NCI-H146 (cell line): ENCODE results near the gene FOXL1.

Experiments used
- DNase-seq: peaks from one replicate; lab custom pipeline; 2025; lab: John Stamatoyannopoulos, UW

The FOXL1 gene

DNA sequence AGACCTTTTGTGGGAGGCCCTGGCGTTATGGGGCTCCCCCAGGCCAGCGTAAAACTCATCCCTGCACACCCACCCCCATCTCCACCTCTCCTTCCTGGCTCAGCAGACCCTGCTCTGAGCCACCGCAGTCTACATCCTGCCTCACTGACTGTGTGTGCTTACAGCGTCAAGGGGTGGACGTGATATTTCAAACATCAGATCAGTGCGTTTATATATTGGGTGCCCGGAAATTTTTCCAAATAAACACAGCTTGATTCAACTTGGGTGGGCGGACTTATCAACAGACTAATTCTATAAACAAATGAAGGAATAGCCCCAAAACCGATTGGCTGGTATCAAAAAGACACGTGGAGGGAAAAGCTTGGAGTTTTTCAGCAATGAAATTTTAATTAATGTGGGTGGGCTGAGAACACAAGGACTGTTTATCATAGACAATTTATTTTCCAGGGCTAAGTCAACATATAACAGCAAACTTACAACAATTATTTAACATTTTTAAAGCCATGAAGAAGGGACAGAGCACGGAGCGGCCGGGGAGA is at the start of gene FOXL1:
Gene FOXL1, plus strand, starts transcription at position 489 of the 539 bp plus-strand sequence. CDS start 175 bp downstream, outside the sequence.
- no peak for DNase-seq

DNA sequence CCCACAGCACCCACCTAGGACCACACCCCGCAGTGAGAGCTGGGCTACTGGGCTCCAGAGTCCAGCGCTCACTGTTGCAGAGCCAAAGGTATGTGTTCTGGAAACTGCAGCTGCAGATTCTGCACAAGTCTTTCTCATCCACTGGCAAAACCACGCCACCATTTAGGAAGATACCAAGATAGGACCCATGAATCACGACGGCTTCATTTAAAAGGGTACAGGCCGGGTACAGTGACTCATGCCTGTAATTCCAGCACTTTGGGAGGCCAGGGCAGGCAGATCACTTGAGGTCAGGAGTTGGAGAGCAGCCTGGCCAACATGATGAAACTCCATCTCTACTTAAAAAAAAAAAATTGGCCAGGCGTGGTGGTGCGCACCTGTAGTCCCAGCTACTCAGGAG is 49.2 kb upstream of the FOXL1 start:
- DNase-seq: no peak

DNA sequence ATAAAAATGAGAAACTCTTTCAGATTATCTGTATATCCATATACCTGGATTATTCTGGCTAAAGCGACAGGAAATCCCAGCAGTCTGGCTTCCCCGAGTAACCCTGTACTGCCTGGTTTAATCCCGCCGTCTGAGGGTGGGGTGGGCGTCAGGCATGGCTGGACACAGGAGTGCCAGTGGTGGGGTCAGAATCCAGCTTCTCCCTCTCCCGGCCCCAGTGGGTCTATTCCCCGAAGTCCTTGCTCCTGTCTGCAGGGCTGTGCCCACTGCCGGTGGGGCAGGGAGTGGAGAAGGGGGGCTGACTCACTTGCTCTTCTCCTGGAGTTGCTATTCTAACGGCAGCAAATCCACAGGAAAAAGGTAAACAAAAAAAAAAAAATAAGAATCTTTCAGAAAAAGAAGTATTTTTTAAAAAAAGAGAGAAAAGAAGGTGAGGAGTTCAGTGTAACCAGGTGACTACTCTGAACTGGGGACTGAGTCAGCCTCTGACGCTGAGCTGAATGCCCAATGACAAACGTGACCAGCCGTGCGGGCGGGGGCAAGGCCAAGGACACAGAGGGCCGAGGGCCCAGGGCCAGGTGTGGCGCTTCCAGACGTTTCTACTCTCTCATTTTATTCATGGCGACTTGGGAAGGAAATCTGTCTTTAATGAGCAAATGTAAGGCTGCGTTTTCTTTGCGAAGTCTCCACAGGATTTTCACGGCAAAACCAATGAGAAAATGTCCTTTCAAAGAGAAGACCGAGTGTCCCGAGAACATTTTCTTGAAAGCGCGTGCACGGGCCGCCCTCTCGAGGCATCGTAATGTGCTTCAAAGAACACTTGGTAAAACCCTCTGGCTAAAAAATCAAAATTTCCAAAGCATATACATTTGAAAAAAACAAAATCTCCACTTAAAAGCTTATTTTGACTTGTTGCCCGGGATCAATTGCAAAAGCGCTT is 47.8 kb upstream of the FOXL1 start:
- no peak for DNase-seq

DNA sequence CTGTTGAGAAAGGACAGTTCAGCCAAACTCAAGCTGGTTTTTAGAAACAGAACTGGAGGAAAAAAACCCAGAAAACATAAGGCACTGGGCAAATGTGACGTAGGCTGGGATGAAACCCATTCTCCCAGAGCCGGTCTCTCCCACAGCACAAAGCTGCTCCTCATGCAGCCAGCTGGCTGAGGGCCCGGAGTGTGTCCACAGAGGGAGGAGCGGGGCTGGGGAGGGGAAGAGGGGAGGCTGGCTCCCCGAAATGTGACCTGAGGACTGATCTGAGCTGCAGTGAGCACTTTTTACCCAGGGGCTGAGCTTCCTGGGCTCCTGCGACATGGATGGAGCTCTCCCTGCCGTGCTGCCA is 47.2 kb upstream of the FOXL1 start:
- DNase-seq: no peak

DNA sequence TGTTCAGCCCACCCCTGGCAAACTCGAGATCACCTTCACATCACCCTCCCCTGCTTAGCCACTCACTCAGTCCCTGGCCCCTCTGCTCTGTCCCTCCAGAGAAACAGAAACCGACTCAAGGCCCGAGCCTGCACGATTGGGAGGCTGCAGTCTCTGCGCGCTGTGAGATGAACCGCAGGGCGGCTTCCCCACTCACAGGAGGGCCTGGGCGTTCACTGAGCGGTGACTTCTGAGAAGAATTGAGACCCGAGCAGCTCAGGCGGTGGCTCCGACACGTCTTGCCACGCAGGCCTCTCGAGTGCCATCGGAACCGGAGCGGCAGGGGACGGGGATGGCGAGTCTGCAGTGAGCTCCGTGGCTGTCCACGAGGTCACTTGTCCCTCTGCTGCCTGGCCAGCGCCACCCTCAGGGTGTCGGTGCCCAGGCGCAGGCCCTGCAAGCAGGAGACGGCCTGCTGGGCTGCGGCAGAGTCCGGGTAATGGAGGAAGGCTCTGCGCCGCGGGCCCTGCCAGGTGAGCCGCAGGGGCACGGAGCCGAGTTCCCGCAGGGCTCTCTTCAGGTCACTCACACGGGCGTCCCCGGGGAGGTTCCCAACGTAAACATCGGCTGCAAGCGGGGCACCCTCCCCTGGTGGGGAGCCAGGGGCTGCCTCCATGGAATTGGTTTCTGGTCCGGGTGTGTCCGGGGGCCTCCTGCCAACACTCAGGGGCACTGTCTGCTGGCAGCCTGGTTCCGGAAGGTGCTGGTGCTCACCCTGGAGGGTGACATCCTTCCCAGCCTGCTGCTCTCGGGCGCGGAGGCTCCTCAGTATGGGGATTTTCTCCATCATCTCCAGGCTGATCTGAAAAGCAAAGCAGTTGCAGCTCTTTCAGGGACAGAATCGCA is 46.5 kb upstream of the FOXL1 start:
- no peak for DNase-seq

DNA sequence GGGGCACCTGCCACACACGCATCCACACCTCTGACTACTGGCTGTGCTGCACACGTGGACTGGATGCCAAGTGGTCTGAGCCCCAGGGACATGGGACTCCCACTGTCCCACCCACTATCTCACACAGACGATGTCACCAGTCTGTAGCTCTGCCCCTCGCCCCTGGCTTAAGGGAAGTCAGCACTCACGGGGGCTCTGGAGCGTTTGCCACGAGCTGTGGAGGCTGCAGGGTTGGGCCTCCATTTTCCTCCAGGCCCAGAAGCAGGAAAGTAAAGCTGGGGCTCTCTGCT is 45.9 kb upstream of the FOXL1 start:
- DNase-seq: no peak

DNA sequence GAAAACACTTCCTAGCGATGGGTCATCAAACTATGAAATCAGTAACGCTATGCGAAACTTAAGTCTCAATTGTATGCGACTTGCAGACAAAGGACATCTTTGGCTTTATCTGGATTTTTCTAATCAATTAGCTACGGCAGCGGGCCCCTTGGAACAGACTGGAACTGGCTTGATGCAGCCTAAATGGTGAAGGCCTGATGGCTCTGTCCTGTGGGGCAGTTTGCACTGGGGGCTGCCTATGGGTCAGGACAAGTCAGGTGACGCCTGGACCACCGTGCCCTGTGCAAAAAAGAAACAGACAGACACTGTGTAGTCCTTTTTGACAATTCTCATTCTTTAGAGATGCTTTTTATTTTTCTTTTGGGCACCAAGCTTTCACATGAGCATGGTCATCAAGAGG is 45.3 kb upstream of the FOXL1 start:
- DNase-seq: no peak

DNA sequence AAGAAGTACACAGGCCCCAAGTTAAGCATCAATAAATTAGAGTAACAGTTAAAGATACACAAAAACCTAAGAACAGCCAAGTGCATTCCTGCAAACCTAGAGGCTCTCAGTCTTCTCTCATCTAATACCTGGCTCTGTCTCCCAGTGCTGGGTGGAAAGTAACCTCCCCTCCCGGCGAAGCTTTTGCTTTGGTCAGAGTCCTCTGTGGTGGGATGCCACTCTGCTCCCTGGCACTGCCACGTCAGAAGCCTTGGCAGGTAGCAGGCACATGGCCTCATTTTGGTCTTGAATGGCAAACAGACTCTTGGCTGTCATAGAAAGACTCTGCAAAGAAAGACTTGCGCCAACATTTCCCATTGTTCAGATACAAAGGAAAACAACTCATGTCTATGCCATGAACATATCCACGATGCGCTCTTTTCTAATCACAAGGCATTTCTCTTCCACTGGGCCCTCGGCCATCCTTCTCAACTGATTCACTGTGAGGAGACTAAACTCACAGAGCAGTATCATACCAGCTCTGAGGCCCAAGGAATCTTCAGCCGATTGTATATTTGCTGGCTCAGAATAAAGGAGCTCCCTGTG is 44.5 kb upstream of the FOXL1 start:
- no peak for DNase-seq

DNA sequence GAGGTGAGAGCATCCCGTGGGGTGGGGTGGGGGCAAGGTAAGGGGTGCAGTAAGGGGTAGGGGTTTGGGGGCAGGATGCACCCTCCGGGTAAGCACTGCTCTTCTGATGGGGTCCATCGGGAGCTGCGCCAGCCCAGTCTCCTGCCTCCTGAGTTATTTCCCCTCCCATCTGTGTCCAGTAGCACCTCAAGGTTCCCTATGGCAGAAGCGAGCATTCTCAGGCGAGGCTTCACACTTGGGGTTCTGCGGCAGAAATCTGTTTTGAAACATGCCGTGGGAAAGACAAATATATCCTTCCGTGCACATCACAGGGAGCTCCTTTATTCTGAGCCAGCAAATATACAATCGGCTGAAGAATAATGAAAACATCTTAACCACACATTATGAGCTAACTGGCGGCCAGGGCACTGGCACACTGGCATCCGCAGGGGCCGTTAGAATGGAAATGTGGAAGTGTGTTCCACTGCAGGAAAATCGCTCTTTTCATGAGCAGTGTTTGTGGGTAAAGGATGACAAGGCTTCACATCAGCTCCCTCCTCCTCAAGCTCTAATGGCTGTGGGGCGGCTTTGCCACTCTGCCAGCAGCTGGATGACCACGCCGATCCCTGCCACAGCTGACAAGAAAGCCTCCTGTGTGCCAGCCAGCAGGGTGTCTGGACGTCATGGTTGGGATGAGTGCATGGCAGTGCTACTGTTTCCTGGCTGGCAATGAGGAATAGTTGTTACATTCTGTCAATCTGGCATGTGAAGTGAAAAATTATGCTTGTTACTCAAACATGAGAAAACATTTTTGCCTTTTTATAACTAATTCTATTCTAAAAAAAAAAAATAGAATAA is 43.4 kb upstream of the FOXL1 start:
- no peak for DNase-seq

DNA sequence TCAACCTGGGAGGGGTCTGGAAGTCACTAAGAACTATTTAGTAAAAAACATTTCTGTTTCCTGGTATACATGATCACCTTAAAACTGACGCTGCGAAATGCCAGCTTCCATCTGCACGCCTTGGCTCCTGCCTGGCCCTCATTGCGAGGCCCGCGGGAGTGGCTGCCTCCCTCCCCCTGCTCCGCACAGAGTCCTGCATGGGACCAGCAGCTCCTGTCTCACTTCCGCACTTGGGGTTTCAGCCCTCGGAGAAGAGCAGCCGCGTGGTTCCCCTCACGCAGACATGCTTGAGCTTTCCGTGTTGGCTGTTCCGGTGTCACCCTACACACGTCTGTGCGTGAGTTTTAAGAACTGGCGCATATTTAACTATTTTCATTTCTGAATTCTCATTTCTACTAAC is 41.7 kb upstream of the FOXL1 start:
- DNase-seq: no peak

DNA sequence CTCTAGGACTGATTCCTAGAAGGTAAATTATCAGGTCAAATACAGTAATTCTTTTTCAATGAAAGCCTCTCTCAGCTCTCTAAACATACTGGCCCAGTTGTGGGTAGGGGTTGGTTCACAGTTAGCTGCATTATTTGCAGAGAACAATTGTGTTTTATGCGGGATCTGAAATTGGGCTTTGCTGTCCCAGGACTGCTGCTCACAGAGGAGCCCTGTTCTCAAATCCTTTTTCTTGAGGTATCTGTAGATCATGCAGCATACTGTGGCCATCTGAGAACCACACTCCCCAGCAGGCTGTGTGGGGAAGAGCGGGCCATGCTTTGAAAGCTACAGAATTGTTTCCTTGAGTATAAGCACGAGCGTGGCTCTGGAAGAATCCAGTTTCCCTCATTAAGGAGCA is 40.9 kb upstream of the FOXL1 start:
- DNase-seq: no peak

DNA sequence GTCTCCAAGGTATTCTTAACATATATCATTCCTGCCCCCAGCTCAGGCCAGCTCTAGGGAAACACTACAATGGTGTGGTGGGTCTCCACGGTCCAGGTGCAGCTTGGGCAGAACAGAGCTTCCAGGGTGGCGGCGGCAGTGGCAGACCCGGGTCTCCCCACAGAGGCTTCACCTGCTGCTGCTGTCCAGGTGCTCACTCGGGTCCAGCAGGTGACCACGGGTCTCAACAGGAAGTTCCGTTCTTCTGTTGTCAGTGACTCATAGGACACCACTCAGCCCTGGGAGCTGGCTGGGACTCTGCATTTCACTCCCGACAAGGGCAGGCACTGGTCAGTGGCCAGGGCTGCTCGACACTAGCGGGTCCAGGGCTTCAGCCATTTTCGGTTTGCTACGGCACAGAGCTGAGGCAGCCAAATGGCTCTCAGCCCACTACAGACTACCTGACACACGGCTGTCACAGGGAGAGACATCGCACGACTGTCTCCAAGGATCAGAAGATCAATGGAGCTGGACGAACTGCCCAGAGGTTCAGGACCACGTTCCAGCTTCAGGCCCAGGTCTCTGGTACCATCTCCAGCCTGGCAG is 40.1 kb upstream of the FOXL1 start:
- no peak for DNase-seq

DNA sequence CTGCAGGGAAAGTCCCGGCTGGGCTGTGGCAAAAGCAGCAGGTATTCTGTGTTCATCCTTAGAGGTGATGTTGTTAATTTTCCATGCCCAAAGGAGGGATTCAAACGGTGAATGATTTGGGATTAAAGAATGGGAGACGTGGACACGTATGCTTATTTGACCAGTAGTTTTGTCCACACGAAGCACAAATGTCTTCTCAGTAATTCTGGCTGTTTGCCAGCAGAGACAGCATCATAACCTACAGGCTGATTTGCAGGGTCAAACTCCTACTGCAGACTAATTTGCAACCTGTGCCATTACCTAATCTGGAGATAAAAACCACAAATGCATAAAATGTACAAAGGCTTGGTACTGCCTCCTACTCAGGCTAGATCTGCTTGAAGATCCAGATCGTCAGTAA is 37.5 kb upstream of the FOXL1 start:
- peak; percentile 53 for DNase-seq

DNA sequence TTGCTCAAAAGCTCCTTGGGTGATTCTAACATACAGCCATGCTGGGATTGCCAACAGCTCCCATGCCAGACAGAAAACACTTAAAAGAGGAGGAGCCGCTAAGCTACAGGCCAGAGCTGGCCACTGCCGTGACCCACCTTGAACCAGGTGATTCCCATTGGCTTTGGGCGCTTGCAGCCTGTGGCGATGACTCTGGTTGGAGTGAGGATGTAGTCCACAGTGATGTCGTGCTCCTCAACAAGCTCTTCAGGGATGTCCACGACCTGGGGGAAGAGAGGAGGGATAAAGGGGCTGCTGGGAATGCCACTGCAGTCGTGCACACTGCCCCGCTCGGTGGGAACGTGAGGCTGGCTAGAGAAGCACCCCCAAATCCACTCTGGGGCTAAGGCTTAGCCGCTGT is 36.8 kb upstream of the FOXL1 start:
- no peak for DNase-seq

DNA sequence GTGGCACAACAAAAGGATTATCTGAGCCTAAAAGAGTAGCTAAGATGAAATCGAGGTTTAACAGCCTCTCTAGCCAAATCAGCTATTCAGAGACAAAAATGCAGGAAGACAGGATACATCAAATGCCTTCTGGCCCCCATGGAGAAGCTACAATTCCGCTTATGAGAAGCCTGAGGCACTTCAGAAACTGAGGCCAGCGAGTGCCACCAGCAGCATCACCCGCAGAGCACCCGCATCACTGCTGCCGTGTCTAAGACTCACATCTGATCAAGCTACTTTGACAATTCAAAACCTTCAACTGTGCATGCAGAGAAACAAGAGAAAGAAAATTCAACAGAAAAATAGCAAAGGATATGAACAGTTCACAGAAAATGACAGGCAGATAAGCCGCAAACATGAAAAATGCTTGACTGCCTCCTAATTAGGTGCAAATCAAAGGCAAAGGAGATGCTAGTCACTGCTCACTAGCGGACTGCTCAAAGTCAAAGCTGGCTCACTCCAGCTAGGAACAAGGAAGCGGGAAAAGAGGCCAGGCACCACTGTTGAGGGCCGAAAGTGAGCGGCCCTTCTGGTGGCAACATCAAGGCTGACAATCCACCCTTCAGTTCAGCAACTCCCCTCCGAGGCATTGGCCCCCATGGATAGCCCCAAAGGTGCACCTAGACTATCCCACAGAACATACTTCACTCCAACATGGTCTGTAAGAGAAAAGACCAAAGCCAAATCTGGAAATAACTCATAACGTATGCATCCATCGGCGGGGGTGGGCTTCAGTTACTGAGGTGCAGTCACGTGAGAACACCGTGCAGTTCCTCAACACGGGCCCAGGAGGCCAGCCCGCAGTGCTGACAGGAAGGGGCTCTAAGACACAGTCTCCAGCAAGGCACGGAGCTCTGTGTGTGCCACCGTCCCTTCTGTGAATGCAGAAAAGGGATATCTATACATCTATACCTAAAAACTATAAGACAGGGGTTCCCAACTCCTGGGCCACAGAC is 35.3 kb upstream of the FOXL1 start:
- DNase-seq: no peak

DNA sequence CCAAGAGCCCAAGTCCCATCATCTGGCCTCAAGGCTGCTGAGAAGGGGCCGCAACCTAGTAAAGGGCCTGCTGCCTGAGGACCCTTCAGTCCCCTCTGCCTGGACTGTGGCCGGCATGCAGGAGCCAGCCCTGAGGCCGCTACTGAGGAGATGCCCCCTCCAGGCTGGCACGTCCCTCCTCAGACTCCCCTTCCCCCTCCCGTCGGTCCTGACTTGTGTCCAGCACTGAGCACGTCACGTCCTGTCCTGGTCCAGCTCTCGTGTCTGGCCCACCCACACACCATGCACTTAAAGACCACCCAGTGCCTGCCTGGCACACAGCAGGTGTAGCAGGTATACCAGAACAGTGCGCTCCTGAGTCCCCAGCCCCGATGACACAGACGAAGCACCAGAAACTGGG is 32.9 kb upstream of the FOXL1 start:
- no peak for DNase-seq

DNA sequence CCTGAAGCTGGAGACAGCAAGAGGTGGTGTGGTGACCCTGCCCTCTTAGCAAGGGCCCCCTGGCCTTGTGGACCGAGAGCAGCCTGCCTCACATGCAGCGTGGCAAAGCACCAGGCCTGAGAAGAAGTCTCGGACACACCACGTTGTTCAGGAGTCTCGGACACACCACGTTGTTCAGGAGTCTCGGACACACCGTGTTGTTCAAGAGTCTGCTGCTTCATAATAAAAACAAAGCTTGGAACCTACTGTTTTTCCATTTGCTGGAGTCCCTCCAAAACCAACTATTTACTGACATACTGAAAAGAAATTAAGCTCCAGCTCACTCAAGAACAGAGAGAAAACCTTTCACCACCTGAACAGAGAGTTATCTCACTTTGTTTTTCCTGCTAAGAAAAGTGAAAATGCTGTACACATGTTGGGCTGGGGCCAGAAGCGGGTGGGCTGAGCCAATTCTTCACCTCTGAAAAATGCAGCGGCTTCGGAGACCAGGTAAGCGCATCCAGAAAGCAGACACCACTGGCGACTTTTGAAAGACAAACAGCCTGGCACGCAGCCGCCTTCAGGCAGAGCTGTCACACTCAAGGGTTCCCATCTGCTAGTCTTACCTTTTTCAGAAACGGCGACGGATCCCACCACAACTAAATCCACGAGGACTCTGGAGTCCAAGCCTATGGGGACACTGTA is 32.3 kb upstream of the FOXL1 start:
- DNase-seq: no peak

DNA sequence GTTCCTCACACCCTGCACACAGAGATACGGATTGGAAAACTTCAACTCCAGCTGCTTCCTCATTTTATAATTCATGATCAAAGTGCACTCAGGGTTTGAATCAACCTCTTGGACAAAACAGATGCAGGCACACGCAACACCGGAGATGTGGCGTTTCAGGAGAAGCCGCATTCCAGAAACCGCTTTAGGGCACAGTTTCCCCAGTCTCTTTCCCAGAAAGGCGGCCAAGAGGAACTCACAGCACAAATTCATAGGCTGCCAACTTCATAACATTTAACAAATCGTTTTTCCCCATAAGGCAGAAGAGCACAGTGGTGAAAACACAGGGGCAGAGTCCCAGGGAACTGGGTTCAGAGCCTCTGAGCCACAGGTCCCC is 31.7 kb upstream of the FOXL1 start:
- no peak for DNase-seq

DNA sequence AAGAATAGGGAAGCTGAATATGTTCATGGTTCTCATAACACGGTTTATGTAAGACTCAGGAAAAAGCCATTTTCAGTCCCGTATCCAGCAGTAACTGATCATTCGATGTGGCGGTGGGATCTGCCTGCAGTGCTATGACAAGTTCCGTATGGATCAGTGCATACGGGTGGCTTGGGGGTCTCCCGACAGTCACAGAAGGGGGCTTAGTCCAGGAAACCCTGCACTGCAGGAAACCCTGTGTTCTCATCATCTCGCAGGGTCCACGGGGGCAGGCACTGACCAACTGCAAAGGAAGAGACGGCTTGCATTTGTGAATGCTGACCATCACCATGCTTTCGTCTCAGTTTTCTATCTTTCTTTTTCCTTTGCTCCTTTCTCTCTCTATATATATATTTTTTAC is 31.1 kb upstream of the FOXL1 start:
- DNase-seq: no peak
